Frontal cortex (tissue), 4 donors: ENCODE results near the gene FBXO47. TPM values are rescaled to one million over a fixed set of nuclear protein-coding genes. Genes with fewer than 3 reads are reported as not detected.
"Not testable (repeated sequence)": the region's sequence is repeated elsewhere in the genome, so short reads cannot be mapped to it uniquely, and the experiment has no call there.

ENCODE experiments used
- DNase-seq, 2 donors: peaks; one replicate each; pipeline ENCODE4 v3.0.0; 2012; ENCODE audit warnings: low spot score in 2 of 2
- FAIRE-seq: peaks from 2 replicates; lab custom pipeline; 2012; peaks lifted over from hg19 to GRCh38; lab: Jason Lieb, UNC
- total RNA-seq: library from RNA; depleted of rRNA; stranded (reverse); fragments of >200 nt; gene quantifications from one replicate; pipeline ENCODE4 v1.2.3, GENCODE V29; 2014
- donor health status: control.
- donor health status: control.
- donor health status: control.

FBXO47 gene
- total RNA-seq, 1 donor from 2014 or later, result not detected

DNA sequence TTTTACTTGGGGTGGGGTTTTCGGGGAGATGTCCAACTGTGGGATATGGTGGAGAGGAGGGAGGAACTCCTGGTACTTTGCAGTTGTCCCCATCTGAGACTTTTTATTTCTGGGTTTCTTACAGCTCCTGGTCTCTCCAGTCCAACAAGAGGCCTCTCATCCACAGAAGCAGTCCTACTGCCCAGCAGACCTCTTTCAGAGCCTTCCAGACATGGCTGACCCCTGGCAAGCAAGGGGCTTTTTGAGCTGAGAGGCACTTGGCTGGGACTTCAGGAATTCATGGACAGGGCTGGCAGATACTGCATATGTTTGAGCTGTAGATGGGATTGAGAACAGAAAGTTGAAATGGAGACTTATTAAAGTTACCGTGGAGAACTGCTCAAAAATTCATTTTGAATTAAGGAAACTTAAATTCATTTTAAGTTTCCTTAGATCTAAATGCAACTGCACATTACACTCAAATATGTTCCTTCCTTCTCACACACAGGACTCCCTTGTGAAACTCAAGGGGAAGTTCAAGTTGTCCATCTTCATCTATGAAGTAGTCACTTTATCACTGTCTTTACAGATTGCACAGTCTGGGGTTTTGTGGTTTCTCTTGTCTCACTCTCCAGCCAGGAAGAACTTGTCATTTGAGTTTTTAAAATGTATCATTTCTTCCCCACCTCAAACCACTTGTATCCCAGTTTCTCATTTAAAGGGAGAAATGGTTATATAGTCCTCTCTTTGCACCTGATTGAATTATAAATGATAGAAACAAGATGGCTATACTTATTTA is 40.7 kb downstream of the FBXO47 start:
- DNase-seq (no peak), FAIRE-seq (no peak)

DNA sequence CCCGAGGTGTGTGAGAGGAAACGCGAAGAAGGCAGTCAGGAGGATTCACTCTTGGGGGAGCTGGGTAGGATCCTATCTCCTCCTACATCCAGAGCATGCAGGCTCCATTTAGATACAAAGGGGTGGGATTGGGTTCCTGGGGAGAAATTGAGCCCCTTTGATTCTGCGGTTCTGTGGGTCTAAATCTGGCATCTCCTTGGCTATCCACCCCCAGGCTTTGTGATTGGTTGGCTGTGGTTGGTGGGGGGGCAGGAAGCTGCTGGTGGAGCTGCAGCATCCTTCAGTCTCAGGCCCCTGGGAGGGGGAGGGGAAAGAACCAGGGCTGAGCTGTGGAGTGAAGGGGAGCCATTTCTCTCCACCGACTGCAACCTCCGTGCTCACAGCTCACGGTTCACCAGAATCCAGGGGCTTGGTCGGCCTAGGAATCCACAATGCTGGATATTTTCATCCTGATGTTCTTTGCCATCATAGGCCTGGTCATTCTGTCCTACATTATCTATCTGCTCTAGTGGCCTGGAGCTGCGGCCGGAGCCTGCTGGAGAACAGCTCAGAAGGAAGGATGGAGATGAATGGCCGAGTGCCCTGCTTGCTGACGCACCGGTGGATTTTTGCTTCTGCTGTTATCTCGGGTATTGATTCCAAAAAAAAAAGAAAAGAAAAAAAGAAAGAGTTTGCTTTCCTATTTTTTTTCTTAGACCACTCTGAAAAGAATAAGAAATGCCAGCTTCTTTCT is 41.8 kb downstream of the FBXO47 start, which contains the start of gene LASP1NB:
Gene LASP1NB (plus strand): TSS at position 352 of the 733 bp plus-strand sequence.
- peak; percentile 70 to 73 for DNase-seq
- FAIRE-seq, result no peak

DNA sequence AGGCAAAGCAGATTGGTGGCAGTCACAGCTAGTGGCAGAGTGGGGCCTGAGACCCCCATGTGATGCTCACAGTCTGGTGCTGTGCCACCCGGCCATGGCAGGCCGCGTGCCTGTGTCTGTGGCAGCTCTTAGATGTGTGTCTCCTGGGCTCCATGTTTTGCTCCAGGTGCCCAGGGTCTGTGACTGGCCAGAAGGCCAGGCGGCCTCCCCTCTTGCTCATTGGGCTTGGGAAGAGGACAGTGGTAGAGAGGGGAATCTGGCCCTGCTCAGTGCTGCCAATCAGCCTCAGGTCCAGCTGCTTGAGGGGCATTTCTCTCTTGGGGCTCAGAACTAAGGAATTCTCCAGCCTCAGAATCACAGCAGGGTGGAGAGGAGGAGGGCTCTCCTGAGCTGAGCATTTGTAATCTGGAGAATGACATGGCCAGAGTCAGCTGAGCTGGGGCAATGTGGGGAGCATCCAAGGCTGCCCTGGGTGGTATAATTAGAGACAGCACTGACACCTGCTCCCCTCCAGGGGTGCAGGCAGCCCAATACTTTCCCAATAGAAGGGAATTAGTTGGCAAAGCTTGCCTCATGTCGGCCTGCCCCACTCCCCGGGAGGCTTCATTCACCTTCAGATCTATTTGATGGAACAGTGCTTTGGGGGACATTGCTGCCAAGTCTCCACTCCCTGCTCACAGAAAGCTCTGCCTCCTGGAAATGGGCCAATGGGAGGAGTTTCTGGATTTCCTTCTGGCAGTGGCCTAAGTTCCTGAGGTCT is 44.5 kb downstream of the FBXO47 start:
- no peak for FAIRE-seq
- no peak for DNase-seq

DNA sequence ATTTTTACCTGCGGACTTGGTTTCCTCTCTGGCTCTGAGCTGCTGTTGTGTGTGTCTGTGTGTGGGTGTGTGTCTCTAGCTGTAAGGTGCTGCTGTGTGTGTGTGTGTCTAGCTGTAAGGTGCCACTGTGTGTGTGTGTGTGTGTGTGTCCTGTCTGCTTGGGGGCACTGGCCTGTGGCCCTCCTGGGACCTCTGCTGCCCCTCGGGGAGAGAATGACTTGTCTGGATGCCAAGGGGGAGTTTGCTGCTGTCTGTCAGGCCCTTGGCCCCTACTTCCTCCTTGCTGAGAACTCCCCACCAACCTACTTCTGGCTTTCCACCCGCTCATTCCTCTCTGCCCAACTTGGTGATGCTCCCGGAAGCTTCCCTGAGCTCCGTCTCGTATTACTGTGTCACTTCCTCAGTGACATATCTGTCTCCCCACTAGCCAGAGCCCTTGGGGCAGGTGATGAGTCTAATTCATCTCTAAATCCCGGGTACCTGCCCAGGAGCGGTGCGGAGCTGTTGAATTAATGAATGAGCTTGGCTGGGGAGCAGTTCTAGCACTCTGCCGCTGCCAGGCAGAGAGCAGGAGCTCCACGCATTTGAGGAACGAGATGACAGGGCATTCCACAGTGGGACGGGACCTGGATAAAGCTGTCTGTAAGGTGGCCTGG is 45.3 kb downstream of the FBXO47 start:
- DNase-seq, result no peak
- no peak for FAIRE-seq

DNA sequence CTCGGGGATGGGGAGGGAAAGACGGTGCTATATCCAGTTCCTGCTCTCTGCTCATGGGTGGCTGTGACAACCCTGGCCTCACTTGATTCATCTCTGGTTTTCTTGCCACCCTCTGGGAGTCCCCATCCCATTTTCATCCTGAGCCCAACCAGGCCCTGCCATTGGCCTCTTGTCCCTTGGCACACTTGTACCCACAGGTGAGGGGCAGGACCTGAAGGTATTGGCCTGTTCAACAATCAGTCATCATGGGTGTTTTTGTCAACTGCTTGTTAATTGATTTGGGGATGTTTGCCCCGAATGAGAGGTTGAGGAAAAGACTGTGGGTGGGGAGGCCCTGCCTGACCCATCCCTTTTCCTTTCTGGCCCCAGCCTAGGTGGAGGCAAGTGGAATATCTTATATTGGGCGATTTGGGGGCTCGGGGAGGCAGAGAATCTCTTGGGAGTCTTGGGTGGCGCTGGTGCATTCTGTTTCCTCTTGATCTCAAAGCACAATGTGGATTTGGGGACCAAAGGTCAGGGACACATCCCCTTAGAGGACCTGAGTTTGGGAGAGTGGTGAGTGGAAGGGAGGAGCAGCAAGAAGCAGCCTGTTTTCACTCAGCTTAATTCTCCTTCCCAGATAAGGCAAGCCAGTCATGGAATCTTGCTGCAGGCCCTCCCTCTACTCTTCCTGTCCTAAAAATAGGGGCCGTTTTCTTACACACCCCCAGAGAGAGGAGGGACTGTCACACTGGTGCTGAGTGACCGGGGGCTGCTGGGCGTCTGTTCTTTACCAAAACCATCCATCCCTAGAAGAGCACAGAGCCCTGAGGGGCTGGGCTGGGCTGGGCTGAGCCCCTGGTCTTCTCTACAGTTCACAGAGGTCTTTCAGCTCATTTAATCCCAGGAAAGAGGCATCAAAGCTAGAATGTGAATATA is 46.6 kb downstream of the FBXO47 start:
- no peak for FAIRE-seq
- DNase-seq, result no peak

DNA sequence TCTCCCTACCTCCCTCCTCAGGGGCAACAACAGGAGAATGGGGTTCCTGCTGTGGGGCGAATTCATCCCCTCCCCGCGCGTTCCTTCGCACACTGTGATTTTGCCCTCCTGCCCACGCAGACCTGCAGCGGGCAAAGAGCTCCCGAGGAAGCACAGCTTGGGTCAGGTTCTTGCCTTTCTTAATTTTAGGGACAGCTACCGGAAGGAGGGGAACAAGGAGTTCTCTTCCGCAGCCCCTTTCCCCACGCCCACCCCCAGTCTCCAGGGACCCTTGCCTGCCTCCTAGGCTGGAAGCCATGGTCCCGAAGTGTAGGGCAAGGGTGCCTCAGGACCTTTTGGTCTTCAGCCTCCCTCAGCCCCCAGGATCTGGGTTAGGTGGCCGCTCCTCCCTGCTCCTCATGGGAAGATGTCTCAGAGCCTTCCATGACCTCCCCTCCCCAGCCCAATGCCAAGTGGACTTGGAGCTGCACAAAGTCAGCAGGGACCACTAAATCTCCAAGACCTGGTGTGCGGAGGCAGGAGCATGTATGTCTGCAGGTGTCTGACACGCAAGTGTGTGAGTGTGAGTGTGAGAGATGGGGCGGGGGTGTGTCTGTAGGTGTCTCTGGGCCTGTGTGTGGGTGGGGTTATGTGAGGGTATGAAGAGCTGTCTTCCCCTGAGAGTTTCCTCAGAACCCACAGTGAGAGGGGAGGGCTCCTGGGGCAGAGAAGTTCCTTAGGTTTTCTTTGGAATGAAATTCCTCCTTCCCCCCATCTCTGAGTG is 47.7 kb downstream of the FBXO47 start:
- no peak for FAIRE-seq
- DNase-seq, result no peak

DNA sequence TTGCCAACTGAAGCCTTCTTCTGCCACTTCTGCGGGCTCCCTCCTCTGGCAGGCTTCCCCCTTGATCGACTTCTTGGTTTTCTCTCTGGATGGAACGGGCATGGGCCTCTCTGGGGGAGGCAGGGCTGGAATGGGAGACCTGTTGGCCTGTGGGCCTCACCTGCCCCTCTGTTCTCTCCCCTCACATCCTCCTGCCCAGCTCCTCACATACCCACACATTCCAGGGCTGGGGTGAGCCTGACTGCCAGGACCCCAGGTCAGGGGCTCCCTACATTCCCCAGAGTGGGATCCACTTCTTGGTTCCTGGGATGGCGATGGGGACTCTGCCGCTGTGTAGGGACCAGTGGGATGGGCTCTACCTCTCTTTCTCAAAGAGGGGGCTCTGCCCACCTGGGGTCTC is 48.3 kb downstream of the FBXO47 start:
- DNase-seq (no peak), FAIRE-seq (no peak)

DNA sequence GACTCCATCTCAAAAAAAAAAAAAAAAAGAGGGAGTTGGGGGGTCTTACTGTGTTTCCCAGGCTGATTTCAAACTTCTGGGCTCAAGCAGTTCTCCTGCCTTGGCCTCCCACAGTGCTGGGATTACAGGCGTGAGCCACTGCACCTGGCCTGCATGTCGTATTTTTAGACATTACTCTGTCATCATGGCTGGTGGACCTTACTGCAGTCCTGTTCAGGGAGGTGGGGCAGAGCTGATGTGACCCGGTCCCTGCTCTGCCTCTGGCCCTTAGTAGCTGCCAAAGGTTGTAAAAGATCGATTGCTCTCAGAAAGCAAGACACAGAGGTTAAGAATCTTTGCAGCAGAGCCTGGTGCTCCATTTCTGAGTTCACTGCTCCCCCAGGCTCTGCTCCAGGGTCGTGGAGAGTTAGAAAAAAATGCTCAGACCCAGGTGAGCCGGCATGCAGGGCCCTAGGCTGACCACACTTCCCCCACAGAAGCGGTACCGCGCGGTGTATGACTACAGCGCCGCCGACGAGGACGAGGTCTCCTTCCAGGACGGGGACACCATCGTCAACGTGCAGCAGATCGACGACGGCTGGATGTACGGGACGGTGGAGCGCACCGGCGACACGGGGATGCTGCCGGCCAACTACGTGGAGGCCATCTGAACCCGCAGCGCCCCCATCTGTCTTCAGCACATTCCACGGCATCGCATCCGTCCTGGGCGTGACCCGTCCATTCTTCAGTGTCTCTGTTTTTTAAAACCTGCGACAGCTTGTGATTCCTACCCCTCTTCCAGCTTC is 48.9 kb downstream of the FBXO47 start:
- no peak for DNase-seq
- no peak for FAIRE-seq

DNA sequence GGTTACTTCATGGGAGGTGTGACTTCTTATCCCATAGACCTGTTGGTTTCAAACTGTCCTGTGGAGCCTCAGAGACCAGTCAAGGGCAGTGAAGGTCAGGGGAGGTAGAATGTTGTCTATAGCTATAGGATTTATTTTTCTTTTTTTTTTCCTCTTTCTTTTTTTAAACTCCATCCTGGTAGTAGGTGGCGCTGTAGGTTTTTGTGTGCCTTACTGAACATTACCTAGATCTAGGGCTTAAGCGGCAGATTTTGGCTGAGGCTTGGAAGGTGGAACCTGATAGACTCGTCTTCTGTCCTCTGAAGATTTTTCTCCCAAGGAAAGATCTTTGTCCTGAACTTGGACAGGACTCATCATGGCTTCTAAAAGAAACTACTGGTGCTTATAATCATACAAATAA is 49.9 kb downstream of the FBXO47 start:
- no peak for DNase-seq
- FAIRE-seq, result no peak

DNA sequence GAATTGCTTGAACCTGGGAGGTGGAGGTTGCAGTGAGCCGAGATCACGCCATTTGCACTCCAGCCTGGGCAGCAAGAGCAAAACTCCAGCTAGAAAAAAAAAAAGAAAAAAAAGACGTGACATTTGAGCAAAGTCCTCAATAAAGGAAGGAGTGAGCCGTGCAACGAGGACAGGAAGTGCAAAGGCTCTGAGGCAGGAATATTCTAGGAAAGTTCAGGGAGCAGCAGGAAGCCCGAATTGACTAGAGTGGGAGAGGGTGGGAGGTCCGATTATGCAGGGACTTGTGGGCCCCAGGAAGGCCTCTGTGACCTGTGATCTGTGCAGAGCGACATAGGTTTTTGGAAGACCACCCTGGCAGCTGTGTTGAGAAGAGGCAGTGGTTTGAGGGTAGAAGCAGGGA is 50.4 kb downstream of the FBXO47 start:
- DNase-seq (no peak), FAIRE-seq (no peak)

DNA sequence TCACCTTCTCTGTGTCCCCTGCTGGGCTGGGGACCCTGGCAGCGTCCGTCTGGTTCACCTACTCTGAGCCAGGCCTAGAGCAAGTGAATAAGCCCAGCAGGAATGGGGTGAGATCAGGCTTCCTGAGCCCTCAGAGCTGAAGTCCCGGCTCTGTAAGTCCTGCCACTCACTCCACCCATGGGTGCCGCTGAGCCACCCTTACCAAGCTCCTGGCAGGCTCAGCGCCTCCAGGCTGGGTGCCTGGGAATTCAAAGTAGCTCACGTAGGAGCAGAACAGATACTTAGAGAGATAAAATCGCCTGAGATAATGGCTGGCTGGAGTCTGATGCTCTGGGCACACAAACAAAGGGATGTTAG is 51.6 kb downstream of the FBXO47 start:
- no peak for DNase-seq
- FAIRE-seq, result no peak

DNA sequence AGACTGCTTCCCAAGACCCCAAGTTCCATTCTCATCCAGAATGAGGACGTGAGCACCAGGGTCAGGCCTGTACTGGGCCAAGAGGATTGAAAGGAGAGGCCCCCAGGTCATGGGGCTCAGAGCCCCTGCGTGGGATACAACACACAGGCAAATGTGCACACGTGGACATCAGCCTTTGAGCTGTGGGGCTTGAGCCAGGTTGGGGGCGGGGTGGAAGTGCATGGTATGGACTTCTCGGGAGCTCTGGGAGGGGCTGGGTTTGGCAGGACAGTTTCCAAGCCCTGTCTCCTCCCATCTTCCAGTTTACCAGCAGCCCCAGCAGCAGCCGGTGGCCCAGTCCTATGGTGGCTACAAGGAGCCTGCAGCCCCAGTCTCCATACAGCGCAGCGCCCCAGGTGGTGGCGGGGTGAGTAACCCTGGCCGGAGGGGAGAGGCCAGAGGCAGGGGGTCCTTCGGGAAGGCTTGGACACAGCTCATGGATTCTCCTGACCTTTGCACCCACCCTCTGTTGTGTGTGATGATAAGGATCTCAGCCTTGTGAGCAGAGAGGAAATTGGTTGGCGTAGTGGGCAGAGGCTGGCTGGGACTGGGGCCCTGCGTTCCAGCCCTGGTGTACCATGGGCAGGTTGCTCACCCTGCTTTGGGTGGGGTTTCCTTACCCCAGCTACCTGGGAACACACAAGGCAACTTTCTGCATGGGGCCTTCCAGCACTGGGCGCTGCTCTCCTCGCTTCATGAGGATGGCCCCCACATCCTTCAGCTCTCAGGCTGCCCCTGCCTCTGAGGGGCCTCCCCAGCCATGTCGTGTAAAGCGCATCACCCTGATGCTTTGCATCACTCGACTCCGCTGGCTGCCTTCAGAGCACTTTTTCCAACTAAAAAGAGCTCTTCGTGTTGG is 52.2 kb downstream of the FBXO47 start:
- no peak for FAIRE-seq
- DNase-seq, result no peak

DNA sequence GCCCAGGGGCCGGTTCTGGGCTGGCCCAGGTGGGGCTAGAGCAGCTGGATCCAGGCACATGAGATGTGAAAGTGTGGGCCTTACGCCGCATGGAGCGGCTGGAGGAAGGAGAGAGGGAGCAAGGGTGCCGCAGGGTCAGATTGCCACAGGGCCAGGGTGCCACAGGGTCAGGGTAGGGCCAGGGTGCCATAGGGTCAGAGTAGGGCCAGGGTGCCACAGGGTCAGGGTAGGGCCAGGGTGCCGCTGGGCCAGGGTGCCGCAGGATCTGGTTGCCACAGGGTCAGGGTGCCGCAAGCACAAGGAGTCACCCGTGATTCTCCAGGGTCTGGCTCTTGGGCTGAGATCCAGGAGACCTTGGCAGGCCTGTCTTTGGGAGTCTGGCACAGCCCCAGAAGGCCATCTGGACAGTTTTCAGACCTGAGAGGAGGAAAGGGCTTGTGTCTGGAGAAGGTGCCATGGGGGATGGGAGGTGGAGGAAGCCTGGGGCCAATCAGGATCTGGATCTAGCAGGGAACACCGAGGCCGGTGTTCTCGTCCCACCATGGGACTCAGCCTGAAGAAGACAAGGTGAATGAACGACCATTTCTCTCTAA is 54.9 kb downstream of the FBXO47 start:
- no peak for FAIRE-seq
- DNase-seq, result no peak

DNA sequence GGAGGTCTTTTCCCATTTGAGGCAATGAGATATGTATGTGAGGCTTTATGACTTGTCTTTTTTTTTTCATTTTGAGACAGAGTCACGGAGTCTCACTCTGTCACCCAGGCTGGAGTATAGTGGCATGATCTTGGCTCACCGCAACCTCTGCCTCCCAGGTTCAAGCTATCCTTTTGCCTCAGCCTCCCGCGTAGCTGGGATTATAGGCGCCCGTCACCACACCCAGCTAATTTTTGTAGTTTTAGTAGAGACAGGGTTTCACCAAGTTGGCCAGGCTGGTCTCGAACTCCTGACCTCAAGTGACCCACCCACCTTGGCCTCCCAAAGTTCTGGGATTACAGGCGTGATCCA is 55.5 kb downstream of the FBXO47 start:
- FAIRE-seq, result not testable (repeated sequence)

DNA sequence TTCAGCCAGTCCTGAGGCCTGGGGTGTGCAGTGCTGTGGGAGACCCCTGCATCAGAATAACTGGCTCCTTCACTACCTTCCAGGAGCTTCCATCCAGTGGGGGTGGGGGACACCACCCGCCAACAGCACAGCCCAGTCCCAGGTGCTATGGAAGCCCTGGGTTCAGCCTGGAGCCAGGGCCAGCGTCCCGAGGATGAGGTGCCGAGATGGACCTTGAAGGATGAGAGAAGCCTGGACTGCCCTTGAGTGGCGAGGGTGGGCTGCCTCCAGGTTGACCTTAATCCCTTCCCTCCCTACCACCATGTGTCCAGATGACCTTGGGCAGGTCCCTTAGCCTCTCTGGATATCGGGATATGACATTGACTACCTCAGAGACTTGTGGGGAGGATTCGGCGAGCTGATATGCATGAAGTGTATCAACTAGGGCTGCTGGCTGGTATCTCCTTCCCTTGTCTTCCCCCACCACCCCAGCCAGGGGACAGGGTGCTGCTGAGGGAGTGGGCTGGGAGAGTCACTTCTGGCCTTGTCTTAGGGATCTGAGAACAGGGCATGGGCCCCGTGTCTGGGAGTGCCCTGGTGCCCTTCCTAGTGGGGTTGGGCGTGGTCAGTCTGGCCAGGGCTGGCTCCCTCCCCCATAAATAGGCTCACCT is 56.0 kb downstream of the FBXO47 start:
- no peak for FAIRE-seq
- no peak for DNase-seq

More for the DNA sequence above, 55.5 kb downstream of the FBXO47 start:
- not testable (repeated sequence) for DNase-seq

DNA sequence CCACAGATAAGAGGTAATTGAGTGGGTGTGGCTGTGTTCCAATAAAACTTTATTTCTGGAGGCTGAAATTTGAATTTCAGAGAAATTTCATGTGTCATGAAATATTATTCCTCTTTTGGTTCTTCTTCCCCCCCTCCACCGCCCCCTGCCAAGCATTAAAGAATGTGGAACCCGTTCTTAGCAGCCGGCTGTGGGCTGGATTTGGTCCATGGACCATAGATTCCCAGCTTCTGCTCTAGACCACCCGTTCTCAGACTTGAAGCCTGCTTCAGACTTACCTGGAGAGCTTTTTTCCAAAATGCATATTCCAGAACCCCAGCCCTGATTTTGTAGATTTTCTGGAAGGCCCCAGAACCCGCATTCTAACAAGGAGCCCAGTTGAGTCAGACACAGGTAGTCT is 56.9 kb downstream of the FBXO47 start:
- DNase-seq (no peak), FAIRE-seq (no peak)
